Astrocyte (in vitro differentiated cells and primary cell): ENCODE measurements around the gene NBEA. TPM values are rescaled to one million over a fixed set of nuclear protein-coding genes. Genes with fewer than 3 reads are reported as not detected.

Experiments used
- DNase-seq: peaks from one replicate; pipeline ENCODE4 v3.0.0-alpha.2; 2010; ENCODE audit warnings: low read depth
- FAIRE-seq: peaks from 2 replicates; lab custom pipeline; 2011; peaks lifted over from hg19 to GRCh38; lab: Jason Lieb, UNC
- H2AFZ ChIP-seq: 2 replicates; pipeline ENCODE4 v1.6.0; 2012; ENCODE audit warnings: low read depth, low read length, inconsistent platforms
- H3K27ac ChIP-seq: 2 replicates; pipeline ENCODE4 v1.5.1; 2011; ENCODE audit warnings: low read depth, low read length, inconsistent platforms
- H3K27me3 ChIP-seq: 2 replicates; pipeline ENCODE4 v1.6.0; 2011; ENCODE audit warnings: low read length, inconsistent platforms; ENCODE audit not compliant: insufficient read depth
- H3K36me3 ChIP-seq: 2 replicates; pipeline ENCODE4 v1.5.1; 2011; ENCODE audit warnings: low read length, inconsistent platforms; ENCODE audit not compliant: insufficient read depth
- H3K4me1 ChIP-seq: 2 replicates; pipeline ENCODE4 v1.5.1; 2011; ENCODE audit warnings: low read length, inconsistent platforms; ENCODE audit not compliant: insufficient read depth
- H3K4me2 ChIP-seq: 2 replicates; pipeline ENCODE4 v1.6.0; 2012; ENCODE audit warnings: low read length, inconsistent platforms
- H3K4me3 ChIP-seq: 2 replicates; pipeline ENCODE4 v1.5.1; 2011; ENCODE audit warnings: low read depth, mild to moderate bottlenecking, low read length, inconsistent platforms; ENCODE audit not compliant: insufficient read depth
- H3K79me2 ChIP-seq: 2 replicates; pipeline ENCODE4 v1.6.0; 2012; ENCODE audit warnings: mild to moderate bottlenecking, low read length, inconsistent platforms; ENCODE audit not compliant: insufficient read depth
- H3K9ac ChIP-seq: 2 replicates; pipeline ENCODE4 v1.6.0; 2012; ENCODE audit warnings: mild to moderate bottlenecking, low read length, inconsistent platforms
- H3K9me3 ChIP-seq: 2 replicates; pipeline ENCODE4 v1.5.1; 2012; ENCODE audit warnings: low read depth, mild to moderate bottlenecking, low read length, inconsistent platforms; ENCODE audit not compliant: insufficient read depth
- H4K20me1 ChIP-seq: 2 replicates; pipeline ENCODE4 v1.6.0; 2012; ENCODE audit warnings: low read length, inconsistent platforms; ENCODE audit not compliant: insufficient read depth
- H3K27ac Mint-ChIP-seq: one replicate; pipeline ENCODE4 v1.8.0; 2021; ENCODE audit warnings: mild to moderate bottlenecking, mixed read lengths; ENCODE audit not compliant: unreplicated experiment
- H3K27me3 Mint-ChIP-seq: one replicate; pipeline ENCODE4 v1.8.0; 2021; ENCODE audit warnings: low read depth, mixed read lengths; ENCODE audit not compliant: unreplicated experiment
- H3K36me3 Mint-ChIP-seq: one replicate; pipeline ENCODE4 v1.8.0; 2021; ENCODE audit warnings: low read depth, mixed read lengths; ENCODE audit not compliant: unreplicated experiment
- H3K4me1 Mint-ChIP-seq: one replicate; pipeline ENCODE4 v1.8.0; 2021; ENCODE audit warnings: low read depth, mixed read lengths; ENCODE audit not compliant: unreplicated experiment
- H3K4me3 Mint-ChIP-seq: one replicate; pipeline ENCODE4 v1.8.0; 2021; ENCODE audit warnings: mild to moderate bottlenecking, moderate library complexity, mixed read lengths; ENCODE audit not compliant: unreplicated experiment
- H3K9me3 Mint-ChIP-seq: one replicate; pipeline ENCODE4 v1.8.0; 2021; ENCODE audit warnings: mild to moderate bottlenecking, mixed read lengths; ENCODE audit not compliant: unreplicated experiment
- EZH2 ChIP-seq: IDR thresholded peaks from 2 replicates; pipeline ENCODE4 v1.6.1; 2012; ENCODE audit warnings: mild to moderate bottlenecking, low read length, inconsistent platforms; ENCODE audit not compliant: insufficient read depth
- total RNA-seq: library from RNA; stranded (reverse); gene quantifications from 2 replicates; pipeline ENCODE4 v1.2.1, GENCODE V29; 2021
- TF ChIP-seq, protein P1 (sequence below): IDR thresholded peaks from 2 replicates; pipeline ENCODE4 v1.5.1; 2011; ENCODE audit warnings: low read depth, mild to moderate bottlenecking, inconsistent platforms, low read length, moderate library complexity; ENCODE audit not compliant: insufficient read depth

NBEA gene
- total RNA-seq, 1 donor from 2014 or later: 7.8 TPM

GRCh38 chr13:34944274-34944634 lies 2.2 kb downstream of the NBEA start:
- H3K9me3 Mint-ChIP-seq: no peaks in the 10 kb centered on the region
- no peaks in the 10 kb centered on the region for H3K27me3 Mint-ChIP-seq
- no peaks in the 10 kb centered on the region for H3K27me3 ChIP-seq

DNA sequence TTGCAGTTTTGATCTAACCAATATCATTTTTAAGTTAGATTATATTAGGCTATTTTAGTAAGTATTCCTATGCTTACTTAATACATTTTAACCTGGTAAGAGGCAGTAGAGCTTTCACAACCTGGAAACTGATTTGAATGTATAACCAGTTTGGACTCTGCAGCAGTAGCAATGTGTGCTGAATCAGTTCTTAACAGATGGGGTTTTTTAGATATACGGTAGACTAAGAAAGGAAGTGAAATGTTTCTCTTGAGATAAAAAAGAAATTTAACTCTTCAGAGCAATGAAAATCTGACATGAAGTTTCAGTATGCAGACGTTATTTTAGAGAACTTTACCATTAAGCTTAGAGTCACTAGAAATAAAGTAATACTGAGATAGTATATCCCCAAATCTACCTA lies 2.7 kb downstream of the NBEA start:
- Histone ChIP-seq H2AFZ (no peak overlapping the region), H3K27me3 (no peaks in the 10 kb centered on the region), H3K36me3 (no peaks in the 10 kb centered on the region), H3K4me1 (peaks cover 9% of the 10 kb centered on the region), H3K79me2 (no peaks in the 10 kb centered on the region), H3K4me2 (no peak overlapping the region), H3K4me3 (no peak overlapping the region), H4K20me1 (peaks cover 10% of the 10 kb centered on the region), H3K9ac (no peak overlapping the region), H3K27ac (no peak overlapping the region), H3K9me3 (no peaks in the 10 kb centered on the region)
- TF ChIP-seq EZH2: no peak
- TF ChIP-seq, protein P1, sequence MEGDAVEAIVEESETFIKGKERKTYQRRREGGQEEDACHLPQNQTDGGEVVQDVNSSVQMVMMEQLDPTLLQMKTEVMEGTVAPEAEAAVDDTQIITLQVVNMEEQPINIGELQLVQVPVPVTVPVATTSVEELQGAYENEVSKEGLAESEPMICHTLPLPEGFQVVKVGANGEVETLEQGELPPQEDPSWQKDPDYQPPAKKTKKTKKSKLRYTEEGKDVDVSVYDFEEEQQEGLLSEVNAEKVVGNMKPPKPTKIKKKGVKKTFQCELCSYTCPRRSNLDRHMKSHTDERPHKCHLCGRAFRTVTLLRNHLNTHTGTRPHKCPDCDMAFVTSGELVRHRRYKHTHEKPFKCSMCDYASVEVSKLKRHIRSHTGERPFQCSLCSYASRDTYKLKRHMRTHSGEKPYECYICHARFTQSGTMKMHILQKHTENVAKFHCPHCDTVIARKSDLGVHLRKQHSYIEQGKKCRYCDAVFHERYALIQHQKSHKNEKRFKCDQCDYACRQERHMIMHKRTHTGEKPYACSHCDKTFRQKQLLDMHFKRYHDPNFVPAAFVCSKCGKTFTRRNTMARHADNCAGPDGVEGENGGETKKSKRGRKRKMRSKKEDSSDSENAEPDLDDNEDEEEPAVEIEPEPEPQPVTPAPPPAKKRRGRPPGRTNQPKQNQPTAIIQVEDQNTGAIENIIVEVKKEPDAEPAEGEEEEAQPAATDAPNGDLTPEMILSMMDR: no peak
- Mint-ChIP-seq H3K27me3 (no peaks in the 10 kb centered on the region), H3K4me3 (peak overlapping the region; percentile 91), H3K4me1 (peaks cover 10% of the 10 kb centered on the region), H3K9me3 (no peaks in the 10 kb centered on the region), H3K36me3 (no peaks in the 10 kb centered on the region), H3K27ac (no peak overlapping the region)
- FAIRE-seq: no peak
- DNase-seq: no peak

More at GRCh38 chr13:34944274-34944634, 2.2 kb downstream of the NBEA start:
- Mint-ChIP-seq H3K27ac (no peak overlapping the region), H3K4me1 (peaks cover 10% of the 10 kb centered on the region), H3K4me3 (peak overlapping the region; percentile 91), H3K36me3 (no peaks in the 10 kb centered on the region)
- FAIRE-seq (no peak), DNase-seq (no peak)
- Histone ChIP-seq H3K9me3 (no peaks in the 10 kb centered on the region), H3K79me2 (no peaks in the 10 kb centered on the region), H3K27ac (no peak overlapping the region), H3K36me3 (no peaks in the 10 kb centered on the region), H3K4me2 (peak overlapping the region; percentile 89), H4K20me1 (peaks cover 10% of the 10 kb centered on the region), H3K4me1 (peaks cover 9% of the 10 kb centered on the region), H2AFZ (no peak overlapping the region), H3K4me3 (no peak overlapping the region), H3K9ac (no peak overlapping the region)
- TF ChIP-seq, protein P1: no peak
- no peak for TF ChIP-seq EZH2

DNA sequence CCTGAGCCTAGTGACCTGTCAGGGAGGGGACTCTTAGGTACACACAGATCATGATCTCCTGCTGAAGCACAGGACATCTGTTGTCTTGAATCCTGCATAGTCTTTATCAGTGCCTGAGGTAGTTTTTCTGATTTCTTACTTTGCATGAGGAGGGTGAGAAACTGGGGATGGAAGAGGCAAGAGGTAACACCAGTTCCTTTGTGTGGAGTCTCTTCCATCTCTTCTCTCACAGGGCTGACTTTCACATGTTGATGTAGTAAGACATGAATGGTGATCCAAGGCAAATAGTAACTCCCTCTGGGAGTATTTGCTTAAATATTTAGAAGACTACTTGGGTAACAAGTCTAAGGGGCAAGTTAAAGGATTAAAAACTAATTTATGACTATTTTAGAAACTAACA lies 9.5 kb downstream of the NBEA start:
- Histone ChIP-seq H3K9me3 (no peaks in the 10 kb centered on the region), H3K4me1 (no peaks in the 10 kb centered on the region), H3K9ac (no peak overlapping the region), H3K36me3 (no peaks in the 10 kb centered on the region), H4K20me1 (no peaks in the 10 kb centered on the region), H3K4me2 (no peak overlapping the region), H3K4me3 (no peak overlapping the region), H3K27ac (no peak overlapping the region), H3K79me2 (no peaks in the 10 kb centered on the region), H2AFZ (no peak overlapping the region), H3K27me3 (no peaks in the 10 kb centered on the region)
- Mint-ChIP-seq H3K27me3 (no peaks in the 10 kb centered on the region), H3K4me3 (no peak overlapping the region), H3K36me3 (peaks cover 2% of the 10 kb centered on the region), H3K9me3 (peaks cover 3% of the 10 kb centered on the region), H3K27ac (no peak overlapping the region), H3K4me1 (no peaks in the 10 kb centered on the region)
- FAIRE-seq (no peak), DNase-seq (no peak)
- TF ChIP-seq, protein P1: no peak
- TF ChIP-seq EZH2: no peak
